ENCODE data around the gene ZFAND2B.
"Not testable (repeated sequence)": the region's sequence is repeated elsewhere in the genome, so short reads cannot be mapped to it uniquely, and the experiment has no call there.

Gene ZFAND2B

GRCh38 chr2:219250049-219250781 is 43.6 kb downstream of the ZFAND2B start:
- DNase-seq (ENCODE audit: low spot score): no peak

GRCh38 chr2:219251656-219252055 is 45.1 kb downstream of the ZFAND2B start:
- no peak for DNase-seq (ENCODE audit: low spot score)

GRCh38 chr2:219252084-219252483 is 45.5 kb downstream of the ZFAND2B start:
- DNase-seq (ENCODE audit: low spot score): peak; percentile 46

- no peak for DNase-seq (ENCODE audit: low spot score)
These were observed 46.0 kb downstream of the ZFAND2B start for GRCh38 chr2:219252570-219252899.

- peak; percentile 44 for DNase-seq (ENCODE audit: low spot score)
These were observed 46.5 kb downstream of the ZFAND2B start, which contains the start of gene TUBA4B for GRCh38 chr2:219252900-219253752. TSS of gene TUBA4B (plus strand) at chr2:219253243. CDS start at chr2:219253408, 165 bp downstream.

GRCh38 chr2:219253753-219254589 is 47.4 kb downstream of the ZFAND2B start, which contains the start of gene TUBA4A:
TSS of gene TUBA4A (minus strand) at chr2:219253918. CDS start at chr2:219253858, 60 bp downstream.
- peak; percentile 85 for DNase-seq (ENCODE audit: low spot score)

- DNase-seq (ENCODE audit: low spot score): peak; percentile 21
These were observed 48.1 kb downstream of the ZFAND2B start for GRCh38 chr2:219254590-219255201.

- not testable (repeated sequence) for DNase-seq (ENCODE audit: low spot score)
These were observed 52.4 kb downstream of the ZFAND2B start for GRCh38 chr2:219258942-219259341.

Measured in cerebellar cortex (tissue), 1 donor.